ENCODE results near the gene BTBD2.
"Not testable (repeated sequence)": the region's sequence is repeated elsewhere in the genome, so short reads cannot be mapped to it uniquely, and the experiment has no call there.

Gene BTBD2

DNA sequence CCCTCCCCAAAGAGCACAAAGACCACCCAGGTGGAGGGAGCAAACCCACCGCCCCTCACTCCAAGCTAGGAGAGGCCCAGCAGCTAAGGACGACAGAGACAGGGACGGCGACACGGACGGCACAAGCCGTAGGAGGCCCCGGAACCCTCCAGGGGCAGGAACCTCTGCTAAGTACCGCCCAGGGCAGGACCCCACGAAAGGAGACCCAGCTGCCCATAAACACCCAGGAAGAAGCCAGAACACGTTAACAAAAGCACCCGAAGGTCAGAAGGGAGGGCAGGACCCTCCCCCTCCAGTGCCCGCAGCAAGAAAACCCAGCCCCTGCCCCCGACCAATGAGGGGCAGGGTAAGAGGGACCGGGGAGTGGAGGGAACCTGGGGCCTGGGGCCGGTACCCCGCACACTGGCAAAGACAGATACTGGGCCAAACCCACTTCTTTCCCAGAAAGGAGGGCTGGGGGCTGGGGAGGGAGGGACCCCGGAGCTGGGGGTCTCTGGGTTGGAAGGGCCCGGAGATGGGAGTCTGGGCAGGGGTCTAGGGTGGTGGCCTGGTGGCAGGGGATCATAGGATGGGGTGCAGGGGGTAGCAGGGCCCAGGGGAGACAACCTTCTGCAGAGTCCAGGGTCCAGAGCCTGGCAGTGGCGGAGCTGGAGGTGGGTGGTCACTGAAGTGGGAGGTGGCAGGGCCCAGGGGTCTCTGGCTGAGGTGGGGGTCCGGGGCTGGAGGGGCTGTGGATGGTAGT, 2.4 kb downstream of the BTBD2 start:
- no peak for DNase-seq

GRCh38 chr19:2011169-2011568, 4.3 kb downstream of the BTBD2 start:
- no peak for DNase-seq

DNA sequence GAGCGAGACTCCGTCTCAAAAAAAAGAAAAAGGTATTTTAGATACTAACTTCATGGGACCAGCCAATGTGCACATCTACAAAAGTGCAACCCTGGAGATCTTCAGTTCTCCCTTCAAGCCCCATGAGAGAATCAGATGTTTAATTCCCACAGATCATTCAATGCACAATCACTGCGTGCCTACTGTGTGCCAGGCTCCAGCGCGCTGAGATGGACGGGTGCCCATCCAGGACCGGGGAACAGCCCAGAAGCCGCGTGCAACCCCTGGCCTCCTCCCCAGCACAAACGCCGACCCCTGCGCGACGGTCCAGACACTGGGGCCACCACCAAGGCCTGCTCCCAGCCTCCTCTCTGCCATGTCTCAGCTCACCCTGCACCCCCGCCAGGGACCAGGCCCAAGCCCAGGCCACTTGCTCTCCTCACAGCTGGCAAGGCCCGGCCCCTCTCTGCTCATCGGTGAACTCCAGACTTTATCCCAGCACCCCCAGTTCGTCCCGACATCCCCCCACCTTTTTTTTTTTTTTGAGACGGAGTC, 5.3 kb downstream of the BTBD2 start:
- DNase-seq = no peak

DNA sequence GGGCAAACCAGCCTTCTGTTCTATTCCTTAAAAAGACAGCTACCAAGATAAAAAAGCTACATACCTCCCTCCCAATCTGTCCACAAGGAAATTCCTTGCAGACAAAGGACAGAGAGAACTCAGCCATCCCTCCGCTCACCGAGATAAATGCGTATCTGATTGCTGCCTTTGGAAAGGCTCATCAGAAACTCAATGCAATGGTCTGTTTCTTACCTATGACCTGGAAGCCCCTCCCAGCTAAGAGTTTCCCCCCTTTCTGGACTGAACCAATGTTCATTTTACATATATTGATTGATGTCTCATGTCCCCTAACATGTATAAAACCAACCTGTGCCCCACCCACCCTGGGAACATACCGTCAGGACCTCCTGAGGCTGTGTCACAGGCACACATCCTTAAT, 11.6 kb downstream of the BTBD2 start:
- DNase-seq = no peak

GRCh38 chr19:1999856-2000515, 15.5 kb downstream of the BTBD2 start:
- DNase-seq = no peak

DNA sequence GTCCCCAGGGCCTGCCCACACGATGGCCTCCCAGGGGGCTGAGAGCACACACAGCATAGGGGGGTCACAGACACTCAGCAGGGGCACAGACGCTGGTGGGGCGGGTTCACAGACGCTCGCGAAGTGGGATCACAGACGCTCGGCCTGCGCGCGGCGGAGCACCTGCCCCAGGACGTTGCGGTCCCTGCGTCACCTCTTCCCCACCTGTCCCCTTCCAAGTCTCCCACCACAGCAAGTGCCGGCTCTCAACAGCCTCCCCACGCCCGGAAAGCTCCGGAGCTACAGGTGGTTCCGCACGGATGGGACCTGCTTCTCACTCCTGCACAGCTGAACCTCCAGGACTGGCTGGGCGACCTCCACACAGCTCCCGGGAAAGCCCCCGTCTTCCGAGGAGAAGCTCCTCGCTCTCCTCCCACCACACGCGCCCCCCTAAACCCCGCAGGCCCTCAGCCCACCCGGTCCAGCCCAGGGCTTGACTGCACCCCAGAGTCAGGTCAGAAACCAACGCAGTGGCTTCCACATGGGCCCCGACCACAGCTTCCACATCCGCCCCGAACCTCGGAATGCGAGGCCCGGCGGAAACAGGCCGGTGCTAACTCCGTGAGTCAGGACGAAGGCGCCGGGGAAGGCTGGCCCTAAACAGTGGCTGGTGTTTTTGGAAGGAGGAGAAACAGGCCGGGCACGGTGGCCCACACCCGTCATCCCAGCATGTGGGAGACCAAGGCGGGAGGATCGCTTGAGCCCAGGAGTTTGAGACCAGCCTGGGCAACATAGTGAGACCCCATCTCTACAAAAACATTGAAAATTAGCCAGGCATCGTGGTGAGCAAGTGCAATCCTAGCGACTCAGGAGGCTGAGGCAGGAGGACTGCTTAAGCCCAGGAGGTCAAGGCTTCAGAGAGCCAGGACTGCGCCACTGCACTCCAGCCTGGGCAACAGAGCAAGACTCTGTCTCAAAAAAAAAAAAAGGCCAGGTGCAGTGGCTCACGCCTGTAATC, 16.5 kb downstream of the BTBD2 start:
- no peak for DNase-seq

GRCh38 chr19:1997353-1998233, 17.9 kb downstream of the BTBD2 start:
- no peak for DNase-seq

DNA sequence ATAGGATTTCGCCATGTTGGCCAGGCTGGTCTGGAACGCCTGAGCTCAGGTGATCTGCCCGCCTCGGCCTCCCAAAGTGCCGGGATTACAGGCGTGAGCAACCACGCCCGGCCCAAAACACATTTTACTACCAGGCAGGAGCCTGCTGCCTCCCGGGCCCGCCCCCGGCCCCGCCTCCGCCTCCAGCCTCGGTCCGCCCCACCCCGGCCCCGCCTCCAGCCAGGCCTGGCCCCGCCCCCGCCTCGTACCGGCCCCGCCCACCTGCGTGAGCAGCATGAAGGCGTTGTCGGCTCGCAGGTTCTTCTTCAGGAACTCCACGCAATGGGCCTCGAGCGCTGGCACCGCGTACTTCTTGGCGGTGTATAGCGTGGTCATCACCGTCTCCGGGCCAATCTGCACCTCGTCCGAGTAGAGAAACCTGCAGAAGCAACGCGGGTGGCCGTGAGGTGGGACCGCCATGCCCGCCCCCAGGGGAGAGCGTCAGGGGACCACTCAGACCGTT, 22.7 kb downstream of the BTBD2 start:
- no peak for DNase-seq

DNA sequence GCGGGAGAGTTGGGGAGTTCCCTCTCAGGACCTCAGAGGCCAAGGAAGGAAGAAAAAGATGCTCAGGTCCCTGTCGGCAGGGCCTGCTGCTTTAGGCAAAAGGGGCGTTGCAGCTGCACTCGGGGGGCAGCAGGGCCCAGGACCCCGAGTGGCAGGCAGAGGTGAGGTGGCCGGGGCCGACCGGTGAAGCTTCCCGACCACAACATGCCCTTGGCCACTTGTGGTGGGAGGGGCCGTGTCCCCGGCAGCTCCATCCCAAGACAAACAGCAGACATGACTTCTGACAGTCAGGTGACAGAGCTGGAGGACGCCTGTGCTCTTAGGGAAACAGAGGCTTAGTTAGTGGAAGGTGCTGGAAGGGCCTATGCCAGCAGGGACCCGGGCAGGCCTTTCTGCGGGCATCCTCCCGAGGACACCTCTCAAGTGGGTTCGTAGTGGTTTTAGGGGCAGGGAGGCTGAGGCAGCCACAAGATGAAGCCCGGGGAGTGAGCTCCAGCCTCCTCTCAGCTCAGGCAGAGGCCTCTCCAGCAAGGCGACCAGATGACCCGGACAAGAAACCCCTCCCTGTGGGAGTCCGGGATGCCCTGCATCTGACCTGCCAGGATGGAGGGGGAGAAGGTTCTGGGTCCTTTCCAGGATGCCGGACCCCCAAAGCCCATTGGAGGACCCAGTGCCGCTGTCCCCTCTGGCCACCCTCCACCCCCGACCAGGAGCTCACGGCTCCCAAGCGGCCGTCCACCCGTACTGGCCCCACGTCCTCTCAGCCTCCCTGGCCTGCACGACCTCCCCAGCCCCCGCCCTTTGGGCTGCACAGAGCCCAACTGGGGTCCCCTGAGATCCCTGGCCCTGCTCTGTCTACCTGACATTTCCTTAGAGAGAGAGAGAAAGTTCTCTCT, 24.2 kb downstream of the BTBD2 start:
- no peak for DNase-seq

- no peak for DNase-seq
These were observed 25.1 kb downstream of the BTBD2 start for GRCh38 chr19:1990230-1991017.

DNA sequence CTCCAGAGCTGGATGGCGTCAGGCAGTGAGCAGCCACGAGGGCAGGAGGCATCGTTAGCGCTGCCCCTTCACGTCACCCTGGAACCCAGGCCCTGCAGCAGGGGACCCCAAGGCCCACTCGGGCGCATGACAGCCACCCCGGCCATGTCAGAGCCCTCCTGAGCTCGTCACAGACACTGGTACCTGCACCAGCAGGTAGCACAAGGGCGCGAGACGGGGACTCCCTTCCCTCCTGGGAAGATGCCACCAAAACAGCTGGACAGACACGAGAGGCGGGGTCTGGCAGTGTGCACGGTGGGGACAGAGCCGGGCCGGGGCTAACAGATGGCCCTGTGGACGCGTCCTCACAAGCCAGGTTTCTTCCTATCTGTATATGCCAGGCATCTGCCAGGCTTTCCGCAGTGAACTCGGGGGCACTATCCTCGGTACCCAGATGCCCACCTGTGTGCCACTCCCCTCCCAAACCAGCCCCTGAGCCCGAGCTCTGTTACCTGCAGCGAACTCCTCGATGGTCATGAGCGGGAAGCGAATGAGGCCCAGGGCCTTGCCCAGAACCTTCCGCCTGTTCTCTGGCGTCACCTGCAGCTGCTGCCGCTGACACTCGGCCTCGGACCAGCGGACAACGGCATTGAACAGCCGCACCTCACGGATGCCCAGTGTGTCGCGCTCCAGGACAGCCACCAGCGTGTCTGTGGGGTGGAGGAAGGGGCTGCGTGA, 25.8 kb downstream of the BTBD2 start:
- DNase-seq = no peak

DNA sequence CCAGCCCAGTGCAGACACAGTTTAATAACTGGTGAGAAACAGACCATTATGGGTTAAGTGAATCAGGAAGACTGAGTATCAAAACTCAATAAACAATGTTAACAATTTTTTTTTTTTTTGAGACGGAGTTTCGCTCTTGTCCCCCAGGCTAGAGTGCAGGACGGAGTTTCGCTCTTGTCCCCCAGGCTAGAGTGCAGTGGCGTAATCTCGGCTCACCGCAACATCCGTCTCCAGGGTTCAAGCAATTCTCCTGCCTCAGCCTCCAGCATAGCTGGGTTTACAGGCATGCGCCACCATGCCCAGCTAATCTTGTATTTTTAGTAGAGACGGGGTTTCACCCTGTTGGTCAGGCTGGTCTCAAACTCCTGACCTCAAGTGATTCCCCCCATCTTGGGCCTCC, 27.1 kb downstream of the BTBD2 start:
- DNase-seq = not testable (repeated sequence)

DNA sequence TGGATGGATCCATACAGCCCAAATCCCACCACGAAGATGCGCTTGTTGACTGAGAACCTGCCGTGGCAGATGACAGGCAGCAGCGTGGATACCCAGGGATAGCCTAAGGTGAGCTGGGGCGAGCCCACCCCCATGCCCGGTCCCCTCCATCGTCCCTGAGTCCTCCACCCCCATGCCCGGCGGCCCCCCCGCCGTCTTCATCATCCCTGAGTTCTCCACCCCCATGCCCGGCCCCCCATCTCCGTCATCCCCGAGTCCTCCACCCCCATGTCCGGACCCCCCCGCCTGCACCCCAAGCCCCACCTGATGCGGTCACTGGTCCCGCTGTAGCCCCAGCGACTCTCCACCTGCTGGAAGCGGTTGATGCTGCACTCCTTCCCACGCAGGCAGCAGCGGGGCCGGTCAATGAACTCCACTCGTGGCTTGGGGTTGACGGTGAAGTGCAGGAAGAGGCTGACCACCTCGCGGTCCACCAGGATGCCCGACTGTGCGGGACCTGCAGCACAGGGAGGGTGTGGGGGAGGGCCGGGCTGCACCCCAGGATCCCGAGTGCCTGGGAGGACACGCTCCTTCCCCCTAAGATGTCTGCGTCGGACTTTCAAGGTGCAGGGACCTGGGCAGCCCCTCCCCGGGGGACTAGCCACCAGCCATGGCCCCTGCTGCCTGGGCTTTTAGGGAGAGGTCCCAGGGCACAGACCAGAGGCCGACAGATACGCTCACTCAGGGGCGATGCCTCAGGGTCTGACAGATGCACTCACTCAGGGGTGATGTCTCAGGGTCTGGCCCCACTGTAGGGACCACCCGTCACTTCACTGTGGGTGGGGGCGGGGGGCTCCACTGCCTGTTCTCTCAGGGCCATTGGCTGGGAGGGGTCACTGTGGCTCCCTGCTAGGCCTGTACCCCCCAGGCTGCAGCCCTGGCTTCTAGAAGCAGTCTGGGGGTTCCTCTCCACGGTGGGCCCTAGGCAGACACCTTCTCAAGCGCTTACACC, 28.0 kb downstream of the BTBD2 start:
- no peak for DNase-seq

- no peak for DNase-seq
These were observed 29.0 kb downstream of the BTBD2 start for GRCh38 chr19:1986357-1987162.

DNA sequence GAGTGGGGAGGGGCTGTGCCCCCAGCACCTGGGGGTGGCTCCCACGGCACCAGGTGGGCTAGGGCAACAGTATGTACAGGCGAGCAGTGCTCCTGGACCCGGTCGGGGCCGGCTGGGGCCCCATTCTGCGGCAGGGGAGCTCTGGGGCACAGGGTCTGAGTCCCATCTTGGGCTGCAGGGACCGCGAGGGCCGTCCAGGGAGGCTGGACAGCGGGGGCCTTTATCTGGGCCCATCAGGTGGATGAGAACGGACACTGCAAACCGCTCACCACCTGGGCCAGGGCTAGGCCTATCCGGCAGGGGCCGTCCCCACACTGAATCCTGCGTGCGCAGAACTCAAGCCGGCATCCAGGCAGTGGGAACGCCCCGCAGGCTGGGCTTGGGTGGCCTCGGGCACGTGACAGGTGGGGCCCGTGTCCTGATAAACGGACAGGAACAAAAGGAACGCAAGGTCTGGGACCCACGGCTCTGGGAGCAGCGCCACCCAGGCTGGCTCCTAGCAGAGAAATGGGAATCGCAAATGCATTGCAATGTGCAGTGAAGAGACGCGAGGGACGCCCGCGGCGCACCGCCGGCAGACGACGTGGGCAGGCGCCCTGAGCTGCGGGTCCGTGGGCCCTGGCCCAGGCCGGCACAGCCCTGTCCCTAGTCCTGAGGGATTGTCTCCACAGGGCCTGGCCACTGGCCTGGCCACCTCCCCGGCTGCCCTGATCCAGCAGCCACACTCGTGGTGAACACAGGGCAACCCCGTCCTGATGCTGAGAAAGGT, 29.7 kb downstream of the BTBD2 start:
- no peak for DNase-seq

DNA sequence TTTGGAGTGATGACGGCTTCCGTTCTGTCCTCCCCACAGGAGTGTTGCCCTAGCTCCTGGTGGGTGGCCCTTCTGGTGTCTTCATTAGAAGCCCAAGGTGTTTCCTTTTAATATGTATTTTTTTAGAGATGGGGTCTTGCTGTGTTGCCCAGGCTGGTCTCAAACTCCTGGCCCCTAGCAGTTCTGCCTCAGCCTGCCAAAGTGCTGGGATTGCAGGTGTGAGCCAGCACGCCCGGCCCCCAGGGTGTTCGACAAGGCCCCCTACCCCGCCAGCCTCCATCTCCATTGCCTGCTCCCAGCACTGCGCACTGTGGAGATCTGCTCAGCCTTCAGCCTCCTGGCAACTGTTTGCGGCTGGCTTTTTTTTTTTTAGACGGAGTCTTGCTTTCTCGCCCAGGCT, 31.2 kb downstream of the BTBD2 start:
- no peak for DNase-seq

Data from activated CD4-positive, CD25-positive, alpha-beta regulatory T cell treated with anti-CD3 and anti-CD28 coated beads, Interleukin-2, amount 50 U/mL, for 72 hours (primary cell).